Neural cell (in vitro differentiated cells): ENCODE measurements around the gene GAREM1.

Experiments
- CTCF ChIP-seq: fragments of 450-650 bp; IDR thresholded peaks from 2 replicates; pipeline ENCODE4 v1.5.1; 2014; ENCODE audit warnings: antibody characterized with exemption, mild to moderate bottlenecking, moderate library complexity; ENCODE audit not compliant: poor library complexity, severe bottlenecking
- EP300 ChIP-seq: fragments of 450-650 bp; conservative IDR thresholded peaks from 2 replicates; pipeline ENCODE4 v1.6.1; 2014; ENCODE audit warnings: antibody characterized with exemption, mild to moderate bottlenecking, moderate library complexity; ENCODE audit not compliant: poor library complexity, severe bottlenecking
- EZH2 ChIP-seq: fragments of 200-600, 300-800 bp; shearing (Covaris generic), sonication (generic); IDR thresholded peaks from 2 replicates; pipeline ENCODE4 v1.6.1; 2014; ENCODE audit warnings: antibody characterized with exemption, low read length, borderline replicate concordance, mild to moderate bottlenecking; ENCODE audit not compliant: insufficient read depth, poor library complexity, severe bottlenecking
- MXI1 ChIP-seq: fragments of 450-650 bp; conservative IDR thresholded peaks from 2 replicates; pipeline ENCODE4 v1.6.1; 2014; ENCODE audit warnings: antibody characterized with exemption, mild to moderate bottlenecking; ENCODE audit not compliant: poor library complexity, severe bottlenecking
- POLR2AphosphoS5 ChIP-seq: IDR thresholded peaks from 2 replicates; pipeline ENCODE4 v1.6.1; 2012
- RAD21 ChIP-seq: fragments of 450-650 bp; conservative IDR thresholded peaks from 2 replicates; pipeline ENCODE4 v1.6.1; 2014; ENCODE audit warnings: antibody characterized with exemption, mild to moderate bottlenecking, moderate library complexity
- REST ChIP-seq: IDR thresholded peaks from 2 replicates; pipeline ENCODE4 v1.6.1; 2012; ENCODE audit warnings: borderline replicate concordance
- SMC3 ChIP-seq: fragments of 450-650 bp; conservative IDR thresholded peaks from 2 replicates; pipeline ENCODE4 v1.6.1; 2014; ENCODE audit warnings: antibody characterized with exemption, mild to moderate bottlenecking, moderate library complexity; ENCODE audit not compliant: poor library complexity

- TF ChIP-seq CTCF (no peak), EP300 (no peak), SMC3 (no peak), POLR2AphosphoS5 (no peak), RAD21 (no peak), EZH2 (no peak), REST (no peak), MXI1 (no peak)
Measured at GRCh38 chr18:32355896-32356295, 114.8 kb downstream of the GAREM1 start.
